Fibroblast of skin of right quadriceps (primary cell): ENCODE results near the gene RBM39.
A peak's percentile ranks its signal among the peaks of the same experiment; 100 is the strongest.
"Not testable (repeated sequence)": the region's sequence is repeated elsewhere in the genome, so short reads cannot be mapped to it uniquely, and the experiment has no call there.

Source experiments
- DNase-seq: peaks from one replicate; pipeline ENCODE4 v3.0.0-alpha.2; 2013

Gene RBM39

DNA sequence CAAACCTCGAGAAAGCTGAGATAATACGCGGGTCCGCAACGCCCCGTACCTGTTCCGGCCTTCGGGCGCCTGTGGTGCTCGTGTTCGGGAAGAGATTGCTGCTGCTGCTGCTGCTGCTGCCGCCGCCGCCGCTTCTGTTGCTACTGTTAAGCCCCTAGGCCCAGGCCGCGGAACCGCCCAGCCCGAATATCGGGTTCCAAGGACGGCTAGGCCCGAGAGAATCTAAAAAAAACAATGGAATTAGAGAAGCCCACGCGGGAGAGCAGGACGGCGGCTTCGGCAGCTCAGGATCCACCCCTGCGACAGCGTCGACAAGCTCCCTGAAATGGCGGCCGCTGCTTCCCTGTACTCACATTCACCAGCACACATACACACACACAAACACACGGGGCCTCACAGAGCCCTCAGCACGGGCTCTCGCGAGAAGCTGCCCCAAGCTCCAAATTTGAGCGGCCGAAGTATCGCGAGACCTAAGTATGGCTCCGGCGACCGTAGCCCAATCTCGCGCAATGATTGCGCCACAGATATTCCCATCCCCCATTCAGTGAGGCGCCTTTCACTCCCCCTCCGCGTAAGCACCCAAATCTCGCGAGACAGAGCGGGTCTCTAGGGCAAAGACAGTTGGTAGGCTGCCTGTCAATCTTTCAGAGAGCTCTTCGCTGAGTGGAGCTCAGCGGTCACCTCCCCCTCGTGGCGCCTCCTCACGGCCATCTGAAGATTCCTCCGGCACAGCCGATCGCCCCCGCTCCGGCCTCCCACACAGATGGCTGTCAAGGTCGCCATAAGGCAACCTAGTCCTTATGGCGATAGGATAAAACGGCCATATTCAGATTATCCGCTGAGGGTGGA lies at the start of gene RBM39:
TSS of gene RBM39 (minus strand) at position 369 of the 849 bp plus-strand sequence. CDS start 1,386 bp downstream, outside the sequence.
- DNase-seq = peak; percentile 100

DNA sequence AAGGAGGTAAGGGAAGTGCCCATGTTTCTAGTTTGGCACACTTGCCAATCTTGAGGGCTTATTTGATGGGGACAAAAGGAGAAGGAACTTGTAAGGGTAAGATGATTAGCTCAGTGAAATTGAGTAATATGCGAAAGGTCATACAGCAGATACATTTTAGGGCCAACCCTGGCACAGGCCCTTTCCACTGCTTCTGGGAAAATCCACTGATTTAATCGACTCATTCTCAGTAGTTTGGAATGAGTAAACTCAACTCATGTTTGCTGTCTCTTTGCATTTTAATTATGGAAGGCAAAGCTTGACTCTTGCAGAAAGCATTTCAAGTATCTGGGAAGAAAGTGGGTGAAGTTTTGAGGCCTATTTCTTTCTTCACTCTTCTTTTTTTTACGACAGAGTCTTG lies 49.8 kb upstream of the RBM39 start:
- peak; percentile 84 for DNase-seq

- no peak for DNase-seq
Observed at GRCh38 chr20:35791097-35791496, 49.0 kb upstream of the RBM39 start.

GRCh38 chr20:35788796-35789195 lies 46.7 kb upstream of the RBM39 start:
- no peak for DNase-seq

DNA sequence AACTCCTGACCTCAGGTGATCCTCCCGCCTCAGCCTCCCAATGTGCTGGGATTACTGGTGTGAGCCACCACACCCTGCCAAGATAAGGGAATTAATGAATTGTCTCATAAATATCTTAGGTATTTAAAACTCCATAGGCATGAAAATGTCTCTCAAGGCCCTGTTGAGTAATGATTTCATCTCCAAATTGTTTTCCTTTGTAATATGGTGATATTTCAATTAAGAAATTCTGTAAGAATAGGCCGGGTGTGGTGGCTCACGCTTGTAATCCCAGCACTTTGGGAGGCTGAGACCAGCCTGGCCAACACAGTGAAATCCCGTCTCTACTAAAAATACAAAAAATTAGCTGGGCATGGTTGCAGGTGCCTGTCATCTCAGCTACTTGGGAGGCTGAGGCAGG lies 43.5 kb upstream of the RBM39 start:
- DNase-seq = not testable (repeated sequence)

GRCh38 chr20:35783811-35784210 lies 41.8 kb upstream of the RBM39 start:
- DNase-seq = not testable (repeated sequence)

DNA sequence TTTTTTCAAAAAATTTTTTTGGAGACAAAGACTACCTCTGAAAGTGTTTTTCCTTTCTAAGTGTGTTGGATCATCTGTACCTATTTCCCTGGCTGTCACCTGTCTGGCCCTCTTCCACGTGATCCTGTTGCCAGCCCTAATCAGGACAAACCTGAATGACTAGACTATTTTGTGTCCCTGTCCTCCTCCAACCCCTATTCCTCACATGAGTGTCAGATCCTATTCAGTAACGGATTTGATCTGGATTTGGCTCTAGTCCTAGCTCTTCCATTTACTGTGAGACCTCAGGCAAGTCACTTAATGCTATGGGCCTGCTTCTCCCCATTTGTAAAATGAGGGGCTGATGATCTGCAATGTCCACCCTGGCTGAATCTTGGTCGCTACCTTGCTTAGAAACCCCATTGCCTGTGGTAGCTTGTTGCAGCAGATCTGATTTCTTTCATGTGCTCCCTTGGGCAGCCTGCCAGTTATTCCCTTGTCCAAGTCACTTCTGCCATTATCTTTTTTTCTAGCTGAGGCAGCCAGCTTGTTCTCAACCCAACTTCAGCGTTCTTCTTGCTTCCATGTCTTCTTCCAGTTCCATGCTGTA lies 34.5 kb upstream of the RBM39 start:
- peak; percentile 18 for DNase-seq

GRCh38 chr20:35774391-35774790 lies 32.3 kb upstream of the RBM39 start:
- DNase-seq = no peak

DNA sequence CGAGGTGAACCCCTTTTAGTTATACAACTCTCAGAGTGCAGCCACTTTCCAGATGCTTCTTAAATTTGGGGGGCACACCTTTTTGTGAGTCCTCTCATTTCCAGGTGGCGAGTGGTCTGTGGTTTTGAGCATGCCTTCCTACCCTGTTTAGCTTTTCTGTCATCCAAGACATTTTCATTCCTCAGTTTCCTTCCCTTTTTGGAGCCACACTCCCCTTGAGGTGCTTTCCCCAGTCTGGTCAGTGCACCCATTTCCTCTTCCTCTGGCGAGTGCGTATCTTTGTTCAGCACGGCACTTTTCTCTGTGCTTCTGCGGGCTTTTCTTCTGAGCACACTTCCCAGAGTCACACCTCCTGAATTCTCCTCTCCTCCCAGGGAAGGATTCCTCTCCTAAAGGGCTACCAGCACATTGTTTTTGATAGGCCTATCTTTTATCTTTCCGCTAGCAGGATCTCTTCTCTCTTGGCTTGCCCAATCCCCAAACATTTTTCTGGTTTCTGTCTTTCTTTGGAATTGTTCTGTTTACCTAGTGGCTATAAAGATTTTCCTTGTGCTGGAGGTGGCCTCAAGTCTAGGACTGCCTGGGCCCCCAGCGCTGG lies 31.2 kb upstream of the RBM39 start:
- no peak for DNase-seq

GRCh38 chr20:35772563-35773058 lies 30.6 kb upstream of the RBM39 start:
- DNase-seq = no peak

- peak; percentile 96 for DNase-seq
Observed at GRCh38 chr20:35771689-35772562, 29.9 kb upstream of the RBM39 start, which contains the start of gene PHF20. PHF20 (plus strand) TSS chr20:35772015; CDS start chr20:35801523, 29,508 bp downstream.

- DNase-seq = no peak
Observed at GRCh38 chr20:35771367-35771688, 29.3 kb upstream of the RBM39 start.

DNA sequence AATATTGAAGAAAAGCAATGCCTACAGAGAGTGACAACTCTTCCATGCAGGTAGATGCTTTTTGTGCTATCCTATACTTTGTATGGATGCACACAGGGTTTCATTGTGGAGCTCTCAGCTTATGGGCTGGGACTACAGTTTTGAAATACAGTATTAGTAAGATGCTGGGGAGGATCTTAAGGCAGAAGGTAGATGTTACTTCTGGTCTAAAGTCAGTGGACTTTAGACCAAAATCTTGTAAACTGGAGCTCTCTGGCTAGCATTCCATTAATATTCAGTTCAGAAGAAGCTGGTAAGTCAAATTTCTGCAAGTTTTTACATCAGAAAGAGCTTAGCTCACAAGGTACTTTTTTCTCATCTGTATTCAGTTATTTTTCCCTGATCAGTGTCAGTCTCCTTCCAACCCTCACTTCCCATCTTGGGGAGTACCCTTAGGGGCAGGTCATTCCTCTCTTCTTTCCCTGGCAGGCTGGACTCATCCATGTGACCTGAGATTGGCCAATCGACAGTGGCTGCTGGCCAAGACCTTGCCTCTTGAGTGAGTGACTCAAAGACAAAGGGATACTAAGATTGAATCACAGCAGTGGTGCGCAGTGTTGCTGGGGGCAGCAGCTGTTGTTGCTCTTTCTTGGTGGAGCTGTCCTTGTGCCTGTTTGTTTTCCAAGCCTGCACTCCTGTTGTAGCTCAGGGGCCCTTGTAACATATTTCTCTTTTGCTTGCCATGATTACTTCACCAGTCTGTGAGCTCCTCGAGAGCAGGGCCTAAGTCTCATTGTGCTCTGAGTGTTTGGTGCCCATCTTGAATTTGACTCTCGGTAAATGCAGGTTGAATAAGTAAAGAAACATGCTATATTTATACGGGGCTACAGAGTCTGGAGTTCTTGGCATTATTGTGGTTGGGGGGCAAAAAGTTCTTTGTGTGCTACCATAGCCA lies 26.9 kb upstream of the RBM39 start:
- DNase-seq = peak; percentile 95

DNA sequence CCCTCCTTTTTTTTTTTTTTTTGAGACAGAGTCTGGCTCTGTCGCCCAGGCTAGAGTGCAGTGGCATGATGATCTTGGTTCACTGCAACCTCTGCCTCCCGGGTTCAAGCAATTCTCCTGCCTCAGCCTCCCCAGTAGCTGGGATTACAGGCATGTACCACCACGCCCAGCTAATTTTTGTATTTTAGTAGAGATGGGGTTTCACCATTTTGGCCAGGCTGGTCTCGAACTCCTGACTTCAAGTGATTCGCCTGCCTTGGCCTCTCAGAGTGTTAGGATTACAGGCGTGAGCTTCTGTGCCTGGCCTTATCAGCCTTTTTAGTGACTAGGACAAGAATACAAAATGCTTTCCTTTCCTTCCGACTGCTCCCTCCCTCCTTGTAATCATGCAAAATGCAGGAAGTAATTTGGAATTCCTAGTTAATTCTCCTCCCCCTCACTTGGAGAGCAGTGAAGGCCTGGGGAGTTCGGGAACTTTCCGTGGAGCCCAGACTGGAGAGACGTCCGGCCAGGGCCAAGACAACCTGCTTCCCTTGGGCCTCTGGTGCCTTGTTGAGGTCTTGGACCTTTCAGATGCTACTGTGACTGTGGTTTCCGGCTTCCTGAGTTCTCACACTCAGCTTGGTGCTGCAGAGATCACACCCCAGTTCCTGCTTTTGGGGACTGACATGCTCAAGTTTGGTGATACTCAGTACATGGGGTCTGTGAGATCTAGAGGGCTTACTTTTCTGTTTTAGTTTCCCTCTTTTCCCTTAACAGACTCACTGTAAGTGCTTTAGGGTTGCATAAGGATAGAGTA lies 25.8 kb upstream of the RBM39 start:
- DNase-seq = peak; percentile 19

DNA sequence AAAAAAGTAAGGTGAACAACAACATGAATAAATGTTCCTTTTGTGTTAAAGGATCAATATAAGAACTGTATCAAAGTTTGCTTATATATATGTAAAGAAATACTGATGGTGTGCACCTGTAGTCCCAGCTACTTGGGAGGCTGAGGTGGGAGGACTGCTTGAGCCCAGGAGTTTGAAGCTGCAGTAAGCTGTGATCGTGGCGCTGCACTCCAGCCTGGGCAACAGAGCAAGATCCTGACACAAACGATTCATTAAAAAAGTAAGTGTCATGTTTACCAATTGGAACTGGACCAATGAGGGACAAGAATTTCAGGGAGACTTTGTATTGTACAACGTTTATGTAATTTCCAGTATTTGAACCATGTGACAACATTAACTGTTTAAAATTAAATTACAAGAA lies 24.8 kb upstream of the RBM39 start:
- no peak for DNase-seq

DNA sequence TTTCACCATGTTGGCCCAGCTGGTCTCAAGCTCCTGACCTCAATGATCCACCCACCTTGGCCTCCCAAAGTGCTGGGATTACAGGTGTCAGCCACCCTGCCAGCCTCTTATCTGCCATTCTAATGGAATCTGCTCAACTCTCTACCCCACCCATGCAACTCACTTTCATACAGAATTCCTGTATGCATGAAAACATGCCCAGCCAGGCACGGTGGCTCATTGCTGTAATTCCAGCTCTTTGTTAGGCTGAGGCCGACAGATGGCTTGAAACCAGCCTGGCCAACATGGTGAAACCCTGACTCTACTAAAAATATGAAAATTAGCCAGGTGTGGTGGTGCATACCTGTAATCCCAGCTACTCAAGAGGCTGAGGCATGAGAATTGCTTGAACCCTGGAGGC lies 22.9 kb upstream of the RBM39 start:
- DNase-seq = not testable (repeated sequence)

GRCh38 chr20:35762461-35762860 lies 20.4 kb upstream of the RBM39 start:
- no peak for DNase-seq

DNA sequence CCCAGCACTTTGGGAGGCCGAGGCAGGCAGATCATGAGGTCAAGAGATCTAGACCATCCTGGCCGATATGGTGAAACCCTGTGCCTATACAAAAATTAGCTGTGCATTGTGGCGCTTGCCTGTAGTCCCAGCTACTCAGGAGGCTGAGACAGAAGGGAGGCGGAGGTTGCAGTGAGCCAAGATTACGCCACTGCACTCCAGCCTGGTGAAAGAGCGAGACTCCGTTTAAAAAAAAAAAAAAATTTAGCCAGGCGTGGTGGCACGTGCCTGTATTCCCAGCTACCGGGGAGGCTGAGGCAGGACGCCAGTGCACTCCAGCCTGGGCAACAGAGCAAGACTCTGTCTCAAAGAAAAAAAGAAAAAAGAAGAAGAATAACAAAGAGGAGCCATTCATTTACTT lies 19.5 kb upstream of the RBM39 start:
- DNase-seq = not testable (repeated sequence)

GRCh38 chr20:35757098-35757705 lies 15.1 kb upstream of the RBM39 start:
- DNase-seq = no peak

DNA sequence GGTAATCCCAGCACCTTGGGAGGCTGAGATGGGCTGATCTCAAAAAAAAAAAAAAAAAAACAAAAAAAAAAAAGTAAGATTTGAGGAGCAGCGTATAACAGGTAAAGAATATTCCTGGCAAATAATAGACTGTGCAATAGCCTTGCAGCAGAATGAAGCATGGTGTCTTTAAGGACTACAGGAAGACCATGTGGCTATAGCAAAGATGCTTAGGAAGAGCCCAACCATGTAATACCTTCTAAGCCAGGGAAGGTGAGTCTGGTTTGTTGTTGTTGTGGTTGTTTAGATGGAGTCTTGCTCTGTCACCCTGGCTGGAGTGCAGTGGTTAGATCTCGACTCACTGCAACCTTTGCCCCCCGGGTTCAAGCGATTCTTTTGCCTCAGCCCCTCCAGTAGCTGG lies 14.3 kb upstream of the RBM39 start:
- DNase-seq = no peak
